HL-60/S4 treated with retinoic acid at 250 ng/mL for 4 days and 3 days (cell line): ENCODE measurements around the gene CSPG5.

ENCODE experiments used
- in situ Hi-C: fragments of 300-500 bp; cut with MboI; formaldehyde crosslinking; loops from 2 replicates; pipeline ENCODE4 v1.7.0; 2022; ENCODE audit warnings: low sequenced_read_pairs

The CSPG5 gene, protein sequence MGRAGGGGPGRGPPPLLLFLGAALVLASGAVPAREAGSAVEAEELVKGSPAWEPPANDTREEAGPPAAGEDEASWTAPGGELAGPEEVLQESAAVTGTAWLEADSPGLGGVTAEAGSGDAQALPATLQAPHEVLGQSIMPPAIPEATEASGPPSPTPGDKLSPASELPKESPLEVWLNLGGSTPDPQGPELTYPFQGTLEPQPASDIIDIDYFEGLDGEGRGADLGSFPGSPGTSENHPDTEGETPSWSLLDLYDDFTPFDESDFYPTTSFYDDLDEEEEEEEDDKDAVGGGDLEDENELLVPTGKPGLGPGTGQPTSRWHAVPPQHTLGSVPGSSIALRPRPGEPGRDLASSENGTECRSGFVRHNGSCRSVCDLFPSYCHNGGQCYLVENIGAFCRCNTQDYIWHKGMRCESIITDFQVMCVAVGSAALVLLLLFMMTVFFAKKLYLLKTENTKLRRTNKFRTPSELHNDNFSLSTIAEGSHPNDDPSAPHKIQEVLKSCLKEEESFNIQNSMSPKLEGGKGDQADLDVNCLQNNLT

DNA sequence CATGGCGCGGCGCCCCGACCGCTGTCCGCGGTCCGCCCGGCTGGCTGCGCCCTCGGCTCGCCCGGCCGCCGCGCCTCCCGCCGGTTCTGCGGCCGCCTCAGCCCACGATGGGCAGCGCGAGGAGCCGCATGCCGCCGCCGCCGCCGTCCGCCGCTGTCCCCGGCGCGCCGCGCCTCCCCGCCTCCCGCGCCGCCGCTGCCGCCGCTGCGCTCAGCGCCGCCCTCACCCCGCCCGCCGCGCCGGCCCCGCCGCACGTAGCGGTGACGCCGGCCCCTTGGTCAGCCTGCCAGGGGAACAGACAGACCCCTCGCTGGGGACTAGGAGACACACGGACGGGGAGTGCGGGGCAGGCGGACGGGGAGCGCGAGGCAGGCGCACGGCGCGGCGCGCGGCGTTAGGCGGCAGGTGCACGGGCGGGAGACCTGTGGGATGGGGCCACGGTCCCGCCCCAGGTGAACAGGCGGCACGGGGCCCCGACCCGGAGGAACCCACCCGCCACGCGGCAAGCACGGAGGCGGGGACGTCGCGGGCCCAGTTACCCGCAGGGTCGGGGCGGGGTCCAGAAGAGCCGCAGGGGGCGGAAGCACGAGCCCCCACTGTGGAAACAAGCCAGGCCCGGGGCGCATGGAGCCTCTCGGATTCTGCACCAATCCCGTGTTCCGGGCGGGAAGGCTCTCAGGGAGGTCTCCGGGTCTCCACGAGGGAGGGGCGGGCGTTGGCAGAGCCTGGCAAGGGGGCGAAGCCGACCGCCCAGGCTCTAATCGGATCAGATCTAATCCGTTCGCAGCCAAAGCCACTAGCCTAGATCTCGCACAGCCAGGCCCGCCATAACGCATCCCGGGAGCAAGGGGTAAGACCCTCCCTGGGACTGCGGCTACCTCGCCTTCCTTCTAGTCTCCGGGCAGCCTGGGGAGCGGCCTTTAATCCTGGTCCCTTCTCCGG is at the start of gene CSPG5:
CSPG5 (minus strand) TSS at position 175 of the 942 bp plus-strand sequence; CDS start at position 3, 172 bp downstream.
- in situ Hi-C loops, result no loop called here

DNA sequence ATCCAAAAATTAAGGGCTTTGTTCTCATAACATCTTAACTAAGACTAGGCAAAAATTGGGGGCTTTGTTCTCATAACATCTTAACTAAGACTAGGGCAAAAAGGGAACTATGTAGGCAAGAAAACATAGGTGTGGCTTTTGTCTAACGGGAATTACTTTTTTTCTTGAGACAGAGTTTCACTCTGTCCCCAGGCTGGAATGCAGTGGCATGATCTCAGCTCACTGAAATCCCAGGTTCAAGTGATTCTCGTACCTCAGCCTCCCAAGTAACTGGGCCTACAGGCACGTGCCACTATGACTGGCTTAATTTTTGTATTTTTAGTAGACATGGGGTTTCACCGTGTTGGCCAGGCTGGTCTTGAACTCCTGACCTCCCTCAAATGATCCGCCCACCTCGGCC is 49.8 kb upstream of the CSPG5 start:
- in situ Hi-C loops, result no loop called here

DNA sequence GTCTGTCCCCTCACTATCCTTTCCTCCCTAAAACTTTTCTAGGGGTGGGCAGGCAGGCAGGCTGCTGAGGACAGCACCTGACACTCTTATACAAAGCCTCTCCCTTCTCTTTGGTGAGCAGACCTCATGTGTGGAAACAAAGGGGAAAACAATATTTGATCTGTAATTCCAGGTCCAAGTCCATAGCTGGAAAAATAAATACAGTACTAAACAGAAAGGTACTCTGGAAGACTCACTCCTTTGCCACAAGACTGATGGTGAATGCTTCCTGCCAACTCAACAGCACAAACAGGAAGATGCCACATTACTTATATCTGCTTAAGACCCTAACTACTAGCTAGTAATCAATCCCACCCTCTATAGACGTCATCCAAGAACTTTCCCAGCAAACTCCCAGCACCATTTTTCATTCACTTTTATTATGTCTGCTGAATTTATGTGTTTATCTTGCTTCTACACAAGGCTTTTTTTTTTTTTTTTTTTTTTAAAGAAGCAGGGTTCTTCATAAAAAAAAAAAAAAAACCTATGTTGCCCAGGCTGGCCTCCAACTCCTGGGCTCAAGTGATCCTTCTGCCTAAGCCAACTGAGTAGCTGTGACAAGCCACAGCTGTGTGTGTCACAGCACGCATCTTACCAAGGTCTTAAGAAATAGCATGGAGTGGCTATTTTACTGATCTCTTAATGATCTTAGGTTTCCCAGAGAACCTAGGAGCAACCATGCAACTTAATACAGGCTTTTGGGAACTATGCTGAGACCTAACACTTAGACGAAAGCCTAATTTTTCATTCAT is 44.2 kb upstream of the CSPG5 start:
- in situ Hi-C loops, result no loop called here

DNA sequence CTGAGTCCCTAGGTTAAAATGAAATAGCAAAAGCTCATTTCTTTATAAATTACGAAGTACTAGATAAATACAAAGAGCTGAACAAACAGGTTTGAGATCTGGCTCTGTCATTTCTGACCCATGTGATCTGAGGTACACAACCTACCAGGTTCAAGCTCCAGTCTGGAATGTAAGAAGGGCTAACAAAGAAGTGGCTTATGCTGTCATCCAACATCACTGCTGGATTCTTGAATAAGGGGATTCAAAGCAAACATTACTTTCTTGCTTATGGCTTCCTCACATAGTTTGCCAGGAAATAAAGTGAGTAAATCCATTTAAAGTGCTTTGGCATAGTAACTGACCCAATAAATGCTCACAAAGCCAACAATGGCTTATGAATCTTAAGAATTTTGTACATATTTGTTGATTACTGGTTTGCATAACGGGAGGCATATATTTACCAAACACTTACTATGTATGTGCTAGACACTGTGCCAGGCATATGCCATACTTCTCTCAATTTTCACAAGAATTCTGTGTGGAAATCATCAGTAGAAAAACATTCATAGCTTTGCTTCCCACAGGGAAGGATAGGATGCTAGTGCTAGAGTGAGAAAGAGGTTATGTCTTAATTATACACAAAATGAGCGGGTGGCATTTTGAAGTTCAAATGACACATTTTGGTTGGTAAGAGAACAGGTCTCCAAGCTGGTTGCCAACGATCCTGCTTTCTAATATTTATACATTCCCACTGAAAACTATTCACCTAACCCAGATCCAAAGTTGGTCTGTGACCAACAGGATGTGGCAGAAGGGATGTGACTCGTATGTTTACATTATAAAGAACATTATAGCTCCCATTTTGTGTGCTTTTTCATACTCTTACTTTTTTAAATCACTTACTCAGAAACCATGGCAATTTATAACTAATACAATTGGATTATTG is 38.7 kb upstream of the CSPG5 start:
- in situ Hi-C loops, result no loop called here

DNA sequence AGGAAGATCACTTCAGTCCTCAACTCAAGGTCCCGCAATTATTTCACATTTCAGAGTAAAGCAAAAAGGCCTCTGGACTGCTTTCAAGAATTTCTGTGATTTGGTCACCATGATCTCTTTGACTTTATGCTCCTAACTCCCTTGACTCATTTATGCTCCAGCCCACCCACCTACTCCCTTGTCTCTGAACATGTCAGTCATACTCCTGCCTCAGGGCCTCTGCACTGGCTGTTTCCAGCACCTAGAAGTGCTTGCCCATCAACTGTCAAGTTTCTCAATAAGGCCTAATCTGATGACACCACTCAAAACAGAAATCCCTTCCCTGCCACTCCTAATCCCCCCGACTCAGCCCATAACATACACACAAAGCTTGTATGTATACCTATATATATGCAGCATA is 36.1 kb upstream of the CSPG5 start:
- in situ Hi-C loops, result no loop called here

DNA sequence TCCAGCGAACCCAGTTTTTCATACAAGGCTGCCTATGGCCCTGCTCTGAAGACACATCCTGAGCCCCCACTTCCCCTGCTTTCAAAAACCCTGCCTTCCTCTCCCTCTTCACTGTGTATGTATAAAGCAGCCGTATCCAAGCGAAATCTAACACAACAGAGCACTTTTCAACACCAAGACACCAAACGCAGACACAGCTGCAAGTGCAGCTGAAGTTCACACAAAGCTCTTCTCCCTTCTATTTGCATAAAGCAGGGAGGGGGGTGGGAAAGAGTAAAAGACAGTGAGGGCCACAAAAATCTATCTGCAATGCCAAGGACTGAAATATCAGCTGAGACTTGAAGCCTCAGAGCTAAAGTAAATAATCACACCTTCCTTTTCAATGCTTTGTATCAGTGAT is 35.1 kb upstream of the CSPG5 start:
- in situ Hi-C loops, result no loop called here

DNA sequence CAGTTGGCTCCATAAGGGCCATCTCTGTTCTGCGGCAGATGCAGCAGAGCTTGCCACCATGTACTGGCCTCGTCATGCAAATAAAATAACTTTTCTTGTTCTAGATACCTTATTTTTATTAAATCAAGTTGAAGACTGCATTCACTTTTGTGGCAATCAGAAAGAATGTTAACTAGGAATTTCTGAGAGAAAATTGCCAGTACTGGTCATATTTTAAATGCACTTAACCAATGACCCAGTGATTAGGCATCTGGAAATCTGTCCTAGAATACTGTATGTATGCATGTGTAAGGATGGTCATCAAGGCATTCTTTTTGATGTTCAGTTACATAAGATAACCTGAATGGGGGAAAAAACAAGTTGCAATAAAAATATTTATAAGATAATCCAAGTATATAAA is 34.2 kb upstream of the CSPG5 start:
- in situ Hi-C loops, result no loop called here

DNA sequence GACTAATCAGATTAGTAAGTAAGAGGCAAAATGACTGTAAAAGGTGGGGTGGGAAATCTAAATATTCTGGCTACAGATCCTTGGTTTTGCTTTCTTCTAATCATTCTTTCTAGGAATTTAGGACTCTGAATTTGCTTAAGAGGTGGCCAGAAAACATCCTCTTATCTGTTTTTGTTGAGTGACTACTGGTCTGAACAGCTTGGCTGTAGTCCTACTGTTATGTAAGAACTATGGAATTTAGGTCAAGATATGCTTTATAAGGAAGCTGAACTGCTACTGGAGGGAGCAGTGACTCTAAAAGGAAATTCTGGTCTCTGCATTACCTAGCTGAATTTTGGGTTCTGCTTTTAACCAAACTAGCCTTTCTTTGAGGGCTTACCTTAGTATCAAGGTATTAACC is 33.5 kb upstream of the CSPG5 start:
- in situ Hi-C loops, result no loop called here

DNA sequence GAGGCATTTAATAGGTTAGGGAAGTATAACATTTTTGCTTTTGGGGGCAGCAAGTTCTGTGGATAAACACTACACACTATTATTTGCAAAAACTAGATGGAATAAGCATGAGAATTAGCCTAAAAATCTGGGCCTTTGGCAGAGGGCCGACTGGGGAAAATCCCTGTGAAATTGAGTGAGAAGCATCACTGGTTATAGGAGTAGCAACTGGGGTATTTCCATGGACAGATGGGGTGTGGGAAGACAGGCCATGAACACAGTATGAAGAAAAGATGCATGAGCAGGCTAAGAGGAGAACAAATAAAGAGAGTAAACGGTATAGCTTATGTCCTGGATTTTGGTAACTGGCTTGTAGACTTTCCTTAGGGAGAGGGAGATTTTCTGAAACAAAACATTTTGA is 32.9 kb upstream of the CSPG5 start:
- in situ Hi-C loops, result no loop called here

DNA sequence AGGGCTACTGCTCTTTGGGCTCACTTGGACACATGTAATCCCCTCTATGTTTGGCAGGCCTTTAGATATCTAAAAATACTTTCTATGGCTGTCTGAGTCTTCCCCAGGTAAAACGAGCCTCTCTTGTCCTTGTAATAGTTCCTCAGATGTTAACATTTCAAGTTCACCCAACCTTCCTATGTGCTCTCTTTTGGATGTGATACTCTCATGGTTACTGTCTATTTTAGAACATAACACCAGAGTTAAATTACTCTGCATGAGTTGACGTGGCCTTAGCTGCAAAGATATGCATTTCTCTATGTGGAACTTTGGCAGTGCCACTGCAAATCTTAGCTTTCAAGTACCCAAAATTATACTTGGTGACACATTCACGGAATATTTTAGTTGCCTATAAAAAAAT is 31.9 kb upstream of the CSPG5 start:
- in situ Hi-C loops, result no loop called here

DNA sequence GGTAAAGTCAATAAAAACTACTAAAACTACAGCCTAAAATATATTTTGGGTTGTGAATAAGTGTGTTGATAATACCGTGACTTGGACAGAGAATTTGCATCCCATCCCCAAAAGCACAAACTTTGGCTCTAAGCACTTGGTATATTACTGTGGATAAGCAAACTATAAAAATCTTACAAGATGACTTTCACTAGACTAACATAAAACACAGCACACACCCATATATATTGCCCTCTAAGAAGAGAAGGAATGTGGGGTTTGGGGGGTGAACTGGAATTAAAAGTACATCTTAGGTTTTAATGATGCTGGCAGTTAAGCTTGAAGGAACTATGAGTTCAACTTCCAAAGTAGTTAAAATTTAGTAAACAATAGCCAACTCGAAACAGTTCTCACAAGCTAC is 28.7 kb upstream of the CSPG5 start:
- in situ Hi-C loops, result no loop called here

DNA sequence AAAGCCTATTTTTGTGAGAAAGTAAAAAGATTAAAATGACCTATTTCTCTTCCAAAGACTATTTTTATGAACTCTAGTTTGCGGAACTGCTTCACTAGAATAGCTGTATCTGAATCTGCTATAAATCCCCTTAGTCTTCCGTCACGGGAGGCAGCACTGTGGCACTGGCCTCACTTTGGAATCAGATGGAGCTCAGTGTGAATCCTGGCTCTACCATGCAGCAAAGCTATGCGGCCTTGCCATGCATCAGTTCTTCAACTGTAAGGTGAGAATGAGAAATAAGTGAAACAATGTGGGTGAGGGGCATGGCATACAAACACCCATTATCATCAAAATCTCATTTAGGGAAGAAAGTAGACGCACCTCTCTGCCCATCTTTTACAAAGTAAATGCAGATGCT is 27.5 kb upstream of the CSPG5 start:
- in situ Hi-C loops, result no loop called here

DNA sequence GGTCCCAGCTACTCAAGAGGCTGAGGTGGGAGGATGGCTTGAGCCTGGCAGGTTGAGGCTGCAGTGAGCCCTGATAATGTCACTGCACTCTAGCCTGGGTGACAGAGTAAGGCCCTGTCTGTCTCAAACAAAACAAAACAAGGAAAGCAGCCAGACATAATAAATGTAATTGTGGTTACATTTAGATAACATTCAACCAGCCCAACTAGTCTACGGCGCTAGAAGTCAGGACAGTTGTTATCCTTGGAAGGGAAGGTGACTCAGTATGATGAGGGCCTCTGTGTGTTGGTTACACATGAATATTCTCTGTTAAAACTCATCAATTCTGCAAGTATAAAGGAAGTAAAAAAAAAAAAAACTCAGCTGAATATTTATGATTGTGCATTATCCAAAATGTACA is 27.0 kb upstream of the CSPG5 start:
- in situ Hi-C loops, result no loop called here

DNA sequence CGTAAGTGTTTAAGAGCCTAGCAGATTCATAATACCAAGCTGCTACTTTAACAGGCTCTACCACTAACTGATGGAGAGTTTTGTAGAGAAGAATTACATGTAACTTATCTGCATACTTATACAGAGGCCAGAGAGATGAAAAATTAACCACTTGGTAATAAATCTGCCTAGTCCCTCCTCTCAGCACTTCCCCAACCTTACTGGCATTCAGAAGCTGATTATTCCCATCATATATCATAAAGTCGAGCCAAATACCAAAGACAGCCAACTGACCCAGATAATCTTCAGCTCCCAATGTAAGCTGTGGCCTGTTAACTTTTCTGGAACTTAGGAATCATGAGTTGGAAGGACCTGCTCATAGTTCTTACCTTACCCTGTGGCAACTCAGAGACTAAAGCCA is 25.5 kb upstream of the CSPG5 start:
- in situ Hi-C loops, result no loop called here

DNA sequence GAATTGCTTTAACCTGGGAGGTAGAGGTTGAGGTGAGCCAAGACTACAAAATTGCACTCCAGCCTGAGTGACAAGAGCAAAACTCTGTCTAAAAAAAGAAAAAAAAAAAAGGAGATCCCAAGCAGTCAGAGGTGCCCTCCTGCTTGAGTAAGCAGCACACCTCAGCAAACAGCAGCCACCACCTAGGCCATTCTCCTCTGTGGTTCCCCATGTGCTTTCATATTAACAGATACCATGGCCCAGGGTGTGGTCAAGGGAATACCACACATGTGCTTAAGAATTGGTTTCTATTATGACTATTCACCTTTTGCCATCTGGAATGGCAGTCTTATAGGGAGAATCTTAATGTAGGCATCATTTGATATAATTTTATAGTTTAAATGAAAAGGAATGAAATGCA is 24.7 kb upstream of the CSPG5 start:
- in situ Hi-C loops, result no loop called here

DNA sequence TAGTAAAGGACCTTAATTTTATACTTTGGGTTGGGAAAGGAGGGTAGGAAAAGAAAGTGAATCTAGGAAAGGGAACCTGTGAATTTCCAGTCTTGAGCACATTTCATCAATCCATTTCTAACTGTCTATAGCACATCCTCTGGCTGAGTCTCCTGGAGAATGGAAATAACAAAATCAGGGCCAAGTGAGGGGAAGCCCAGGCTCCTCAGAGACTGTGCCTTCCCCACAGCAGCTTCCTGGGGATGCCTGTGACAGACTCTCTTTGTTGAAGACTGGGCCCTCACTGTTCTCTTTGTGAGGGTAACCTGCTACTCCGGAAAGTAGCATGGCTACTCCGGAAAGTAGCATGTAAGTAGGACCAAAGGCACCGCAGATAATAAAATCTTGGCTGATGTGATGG is 22.6 kb upstream of the CSPG5 start:
- in situ Hi-C loops, result no loop called here

DNA sequence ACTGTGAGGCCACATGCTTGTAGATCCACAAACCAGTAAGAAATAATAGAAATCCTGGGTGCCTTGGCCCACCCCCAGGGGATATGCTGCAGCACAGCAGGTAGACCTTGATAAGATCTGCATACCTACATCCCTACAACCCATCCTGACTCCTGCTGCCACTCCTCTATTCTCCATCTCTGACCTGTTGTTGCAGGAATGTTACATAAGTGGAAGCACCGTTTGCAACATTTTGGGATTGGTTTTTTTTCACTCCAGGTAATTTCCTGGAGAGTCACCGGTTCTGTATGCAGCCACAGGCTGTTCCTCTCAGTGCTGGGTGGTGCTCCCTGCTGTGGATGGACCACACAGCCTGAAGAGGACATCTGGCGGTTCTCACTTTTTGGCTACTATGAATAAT is 16.1 kb upstream of the CSPG5 start:
- in situ Hi-C loops, result no loop called here

DNA sequence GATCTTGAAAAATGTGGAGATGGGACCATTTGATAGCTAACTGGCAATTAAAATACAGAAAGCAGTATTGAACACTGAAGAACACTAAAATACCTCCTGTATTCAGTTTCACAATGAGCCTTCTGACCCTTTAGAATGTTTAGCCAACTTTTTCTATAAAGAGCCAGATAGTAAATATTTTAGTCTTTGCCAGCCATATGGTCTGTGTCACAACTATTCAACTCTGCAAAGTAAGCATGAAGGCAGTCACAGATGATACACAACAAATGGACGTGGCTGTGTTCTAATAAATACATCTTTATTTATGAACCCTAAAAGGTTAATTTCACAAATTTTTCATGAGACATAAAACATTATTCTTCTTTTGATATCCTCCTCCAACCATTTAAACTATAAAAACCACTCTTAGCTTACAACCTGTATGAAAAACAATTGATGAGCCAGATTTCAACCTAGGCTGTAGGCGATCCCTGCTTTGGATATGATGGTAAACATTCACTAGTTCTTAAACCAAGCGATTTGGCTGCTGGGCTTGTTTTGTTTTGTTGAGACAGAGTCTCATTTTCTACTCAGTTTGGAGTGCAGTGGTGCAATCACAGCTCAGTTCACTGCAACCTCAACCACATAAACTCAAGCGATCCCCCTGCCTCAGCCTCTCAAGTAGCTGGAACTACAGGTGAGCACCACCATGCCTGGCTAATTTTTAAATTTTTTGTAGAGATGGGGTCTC is 13.6 kb upstream of the CSPG5 start:
- in situ Hi-C loops, result no loop called here

DNA sequence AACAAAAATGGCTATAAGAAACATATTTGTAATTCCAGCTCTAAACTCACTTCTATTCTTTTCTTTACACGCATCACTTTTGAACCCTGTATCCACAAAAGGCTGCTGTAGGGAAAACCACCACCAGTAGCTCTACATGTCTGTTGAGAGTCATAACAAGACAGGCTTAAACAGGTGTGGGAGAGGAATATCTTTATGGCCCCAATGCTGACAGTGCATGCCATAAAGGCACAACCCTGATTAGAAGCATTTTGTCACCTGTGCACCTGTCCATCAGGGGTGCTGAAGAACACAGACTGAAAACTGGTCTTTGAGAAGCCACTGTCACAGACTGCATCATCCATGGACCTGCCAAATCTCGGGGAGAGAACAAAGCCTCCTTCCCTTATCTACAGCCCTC is 11.6 kb upstream of the CSPG5 start:
- in situ Hi-C loops, result no loop called here
